Testis (tissue), 3 donors: ENCODE results near the gene WIF1. TPM values are rescaled to one million over a fixed set of nuclear protein-coding genes. Genes with fewer than 3 reads are reported as not detected.

Experiments
- DNase-seq: peaks from one replicate; pipeline ENCODE4 v3.0.0-alpha.2; 2019
- H3K27ac ChIP-seq, 2 donors: fragments of 200-600 bp; sonication (generic); one replicate each; pipeline ENCODE4 v1.5.1; 2019
- H3K27me3 ChIP-seq: fragments of 200-600 bp; sonication (generic); one replicate; pipeline ENCODE4 v1.5.1; 2019
- H3K36me3 ChIP-seq: fragments of 200-600 bp; sonication (generic); one replicate; pipeline ENCODE4 v1.5.1; 2017; ENCODE audit warnings: low read depth; ENCODE audit errors: missing control alignments
- H3K4me1 ChIP-seq: fragments of 200-600 bp; sonication (generic); one replicate; pipeline ENCODE4 v1.5.1; 2019
- H3K4me3 ChIP-seq, 2 donors: fragments of 200-600 bp; sonication (generic); one replicate each; pipeline ENCODE4 v1.5.1; 2017 to 2019
- H3K9me3 ChIP-seq: fragments of 200-600 bp; sonication (generic); one replicate; pipeline ENCODE4 v1.5.1; 2017
- POLR2A ChIP-seq: fragments of 450-650 bp; IDR thresholded peaks from one replicate; pipeline ENCODE4 v1.6.1; 2017; ENCODE audit warnings: antibody characterized with exemption, mild to moderate bottlenecking, moderate library complexity
- WGBS, 2 donors: methylation state at CpG; one replicate each; pipeline ENCODE4 v1.1.5; 2018; 5-methylcytosine and 5-hydroxymethylcytosine counted together
- intact Hi-C: fragments of 100-400 bp; cut with DNase I; formaldehyde crosslinking; loops from one replicate; pipeline ENCODE4 v1.15.1; 2023; ENCODE audit warnings: low total_unique reads
- polyA plus RNA-seq: library from polyadenylated mRNA; stranded (reverse); fragments of 350-450 nt; fragmentation: Illumina TruSeq; extraction: RNeasy Lipid Tissue Mini Kit (QIAGEN cat#74804); gene quantifications from one replicate; pipeline ENCODE4 v1.2.3, GENCODE V29; 2014; ENCODE audit warnings: low read depth, low replicate concordance; ENCODE audit not compliant: insufficient read depth
- total RNA-seq, 2 donors: library from RNA; depleted of rRNA; stranded (reverse); fragments of >200 nt; gene quantifications; one replicate each; pipeline ENCODE4 v1.2.3, GENCODE V29; 2016
- TF ChIP-seq, protein P1 (sequence below), 3 experiments: fragments of 450-650 bp in 2 of 3; fragments of 200-600 bp in 1 of 3; sonication (generic) in 1 of 3; IDR thresholded peaks; one replicate each; pipeline ENCODE4 v1.5.1; 2016 to 2019; ENCODE audit warnings: antibody characterized with exemption in 3 of 3, mild to moderate bottlenecking in 2 of 3, moderate library complexity in 1 of 3

WIF1 gene
- total and polyA plus RNA-seq, 3 donors from 2014 or later = 0.87 to 4.5 (median 3.1) TPM

DNA sequence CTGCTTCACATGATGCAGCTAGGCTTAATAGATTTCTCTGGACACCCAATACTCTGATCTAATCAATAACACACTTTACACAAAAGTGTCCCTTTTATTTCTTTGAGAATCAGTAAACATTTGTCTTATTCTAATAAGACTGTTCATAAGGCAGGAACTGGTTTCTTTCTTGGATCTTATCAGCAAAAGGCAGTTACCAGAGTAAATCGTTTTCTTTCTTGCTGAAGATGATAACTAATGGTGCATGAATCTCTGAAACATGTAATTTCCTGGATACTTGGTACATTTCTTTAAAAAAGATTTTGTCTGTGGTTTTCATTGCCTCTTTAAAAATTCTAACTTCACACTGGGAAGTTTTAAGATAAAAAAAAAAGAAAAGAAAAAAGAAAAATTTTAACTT is 39.6 kb downstream of the WIF1 start:
- Histone ChIP-seq H3K36me3 (no peaks in the 10 kb centered on the region), H3K4me3 (no peak overlapping the region), H3K27me3 (no peaks in the 10 kb centered on the region), H3K27ac (no peak overlapping the region), H3K9me3 (no peaks in the 10 kb centered on the region), H3K4me1 (no peaks in the 10 kb centered on the region)
- WGBS, 2 donors = 18 to 21% methylated on average over 1 of the region's 1 CpG
- no peak for TF ChIP-seq POLR2A
- TF ChIP-seq, protein P1, sequence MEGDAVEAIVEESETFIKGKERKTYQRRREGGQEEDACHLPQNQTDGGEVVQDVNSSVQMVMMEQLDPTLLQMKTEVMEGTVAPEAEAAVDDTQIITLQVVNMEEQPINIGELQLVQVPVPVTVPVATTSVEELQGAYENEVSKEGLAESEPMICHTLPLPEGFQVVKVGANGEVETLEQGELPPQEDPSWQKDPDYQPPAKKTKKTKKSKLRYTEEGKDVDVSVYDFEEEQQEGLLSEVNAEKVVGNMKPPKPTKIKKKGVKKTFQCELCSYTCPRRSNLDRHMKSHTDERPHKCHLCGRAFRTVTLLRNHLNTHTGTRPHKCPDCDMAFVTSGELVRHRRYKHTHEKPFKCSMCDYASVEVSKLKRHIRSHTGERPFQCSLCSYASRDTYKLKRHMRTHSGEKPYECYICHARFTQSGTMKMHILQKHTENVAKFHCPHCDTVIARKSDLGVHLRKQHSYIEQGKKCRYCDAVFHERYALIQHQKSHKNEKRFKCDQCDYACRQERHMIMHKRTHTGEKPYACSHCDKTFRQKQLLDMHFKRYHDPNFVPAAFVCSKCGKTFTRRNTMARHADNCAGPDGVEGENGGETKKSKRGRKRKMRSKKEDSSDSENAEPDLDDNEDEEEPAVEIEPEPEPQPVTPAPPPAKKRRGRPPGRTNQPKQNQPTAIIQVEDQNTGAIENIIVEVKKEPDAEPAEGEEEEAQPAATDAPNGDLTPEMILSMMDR (IDR thresholded peaks at IDR 0.05) = no peak
- DNase-seq = no peak
- intact Hi-C loops = no loop called here

- no peak for TF ChIP-seq POLR2A
- TF ChIP-seq, protein P1 (IDR thresholded peaks at IDR 0.05) = no peak
- no peak for DNase-seq
- Histone ChIP-seq H3K27me3 (no peaks in the 10 kb centered on the region), H3K4me1 (no peaks in the 10 kb centered on the region), H3K9me3 (no peaks in the 10 kb centered on the region), H3K4me3 (no peak overlapping the region), H3K36me3 (no peaks in the 10 kb centered on the region), H3K27ac (no peak overlapping the region)
- intact Hi-C loops = no loop called here
- WGBS, 2 donors = 55 to 67% methylated on average over 6 of the region's 6 CpGs
These were observed 46.2 kb downstream of the WIF1 start for GRCh38 chr12:65074932-65075331.

GRCh38 chr12:65069336-65069735 is 51.8 kb downstream of the WIF1 start:
- H3K9me3 ChIP-seq = no peaks in the 10 kb centered on the region
- H3K36me3 ChIP-seq = no peaks in the 10 kb centered on the region
- H3K4me3 ChIP-seq = no peak overlapping the region
- no peak for DNase-seq
- no peaks in the 10 kb centered on the region for H3K27me3 ChIP-seq
- H3K27ac ChIP-seq = no peak overlapping the region
- TF ChIP-seq, protein P1 (IDR thresholded peaks at IDR 0.05) = no peak
- no peak for TF ChIP-seq POLR2A
- H3K4me1 ChIP-seq = no peaks in the 10 kb centered on the region
- WGBS, 2 donors = 89 to 96% methylated on average over 2 of the region's 2 CpGs
- intact Hi-C loops = no loop called here

DNA sequence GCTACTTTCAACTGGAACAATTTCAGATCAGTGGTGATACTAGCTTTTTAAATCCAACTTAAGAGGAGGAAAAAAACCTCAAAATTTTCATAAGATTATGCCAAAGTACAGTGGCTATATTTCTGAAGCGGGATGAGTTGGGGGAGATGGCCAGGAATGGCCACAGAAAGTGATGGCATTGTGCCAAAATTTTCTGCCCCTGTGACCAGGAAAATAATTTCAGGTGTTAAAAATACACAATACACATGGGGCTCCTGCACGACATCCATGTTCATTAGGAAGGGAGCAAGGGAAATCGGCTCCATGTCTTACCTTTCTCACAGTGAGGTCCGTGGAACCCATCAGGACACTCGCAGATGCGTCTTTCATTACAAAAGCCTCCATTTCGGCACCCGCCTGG is 53.7 kb downstream of the WIF1 start:
- WGBS, 2 donors = 90 to 93% methylated on average over 8 of the region's 8 CpGs
- intact Hi-C loops = no loop called here
- H3K27me3 ChIP-seq = no peaks in the 10 kb centered on the region
- H3K9me3 ChIP-seq = no peaks in the 10 kb centered on the region
- no peak for DNase-seq
- no peaks in the 10 kb centered on the region for H3K4me1 ChIP-seq
- H3K27ac ChIP-seq = no peak overlapping the region
- H3K36me3 ChIP-seq = no peaks in the 10 kb centered on the region
- TF ChIP-seq, protein P1 (IDR thresholded peaks at IDR 0.05) = no peak
- TF ChIP-seq POLR2A = no peak
- no peak overlapping the region for H3K4me3 ChIP-seq

DNA sequence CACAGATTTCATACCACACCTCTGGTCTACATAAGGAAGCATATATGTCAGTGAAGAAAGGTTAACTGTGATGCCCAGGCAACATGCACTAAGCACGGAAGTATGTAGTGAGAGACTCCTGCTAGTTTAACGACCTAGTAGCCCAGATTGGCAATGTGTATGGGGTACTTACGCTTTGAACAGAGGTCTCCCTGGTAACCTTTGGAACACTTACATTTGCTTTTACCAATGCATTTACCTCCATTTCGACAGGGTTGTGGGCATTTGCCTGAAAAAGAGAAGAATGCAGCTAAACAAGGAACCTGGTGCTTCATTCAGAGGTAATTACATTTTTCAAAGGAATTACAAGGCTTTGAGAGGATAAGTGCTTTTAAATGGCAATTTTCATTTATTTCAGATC is 65.2 kb downstream of the WIF1 start:
- Histone ChIP-seq H3K27me3 (no peaks in the 10 kb centered on the region), H3K27ac (no peak overlapping the region), H3K9me3 (no peaks in the 10 kb centered on the region), H3K4me3 (no peak overlapping the region), H3K36me3 (no peaks in the 10 kb centered on the region), H3K4me1 (no peaks in the 10 kb centered on the region)
- TF ChIP-seq POLR2A = no peak
- TF ChIP-seq, protein P1 (IDR thresholded peaks at IDR 0.05) = no peak
- DNase-seq = no peak
- intact Hi-C loops = no loop called here
- 58 to 67% methylated on average over 4 of the region's 4 CpGs for WGBS, 2 donors
